OCI-LY1 (cell line): ENCODE data around the gene DNAI7.
A peak's percentile ranks its signal among the peaks of the same experiment; 100 is the strongest.

Experiments used
- H2AFZ ChIP-seq: fragments of 200-600 bp; sonication (generic), shearing (Covaris generic); 2 replicates; pipeline ENCODE4 v1.6.0; 2014; ENCODE audit warnings: antibody characterized with exemption, mild to moderate bottlenecking, low read length
- H3F3A ChIP-seq: fragments of 200-600 bp; sonication (generic), shearing (Covaris generic); 2 replicates; pipeline ENCODE4 v1.6.0; 2014; ENCODE audit warnings: mild to moderate bottlenecking, antibody characterized with exemption, low read length, moderate library complexity; ENCODE audit not compliant: insufficient read depth
- H3K27ac ChIP-seq: fragments of 200-600 bp; sonication (generic); 2 replicates; pipeline ENCODE4 v1.5.1; 2014; ENCODE audit warnings: low read length, mixed run types, mild to moderate bottlenecking, low read depth; ENCODE audit not compliant: poor library complexity, severe bottlenecking
- H3K27me3 ChIP-seq: fragments of 200-600 bp; sonication (generic); 2 replicates; pipeline ENCODE4 v1.6.0; 2014; ENCODE audit warnings: antibody characterized with exemption, mild to moderate bottlenecking, low read length, moderate library complexity; ENCODE audit not compliant: insufficient read depth
- H3K36me3 ChIP-seq: fragments of 200-600 bp; sonication (generic); 2 replicates; pipeline ENCODE4 v1.6.1; 2014; ENCODE audit warnings: mild to moderate bottlenecking, antibody characterized with exemption, low read length, moderate library complexity, mixed read lengths; ENCODE audit not compliant: insufficient read depth
- H3K4me1 ChIP-seq: fragments of 200-600 bp; sonication (generic); 2 replicates; pipeline ENCODE4 v1.5.1; 2014; ENCODE audit warnings: mild to moderate bottlenecking, low read length, moderate library complexity; ENCODE audit not compliant: insufficient read depth, severe bottlenecking
- H3K4me2 ChIP-seq: fragments of 200-600 bp; sonication (generic), shearing (Covaris generic); 2 replicates; pipeline ENCODE4 v1.6.1; 2014; ENCODE audit warnings: low read length
- H3K4me3 ChIP-seq: fragments of 200-600 bp; sonication (generic); 2 replicates; pipeline ENCODE4 v1.5.1; 2014; ENCODE audit warnings: low read length, low read depth, mild to moderate bottlenecking, mixed read lengths; ENCODE audit not compliant: poor library complexity, severe bottlenecking
- H3K79me2 ChIP-seq: fragments of 200-600 bp; shearing (Covaris generic); 2 replicates; pipeline ENCODE4 v1.6.1; 2016; ENCODE audit warnings: mixed run types, low read length, mixed read lengths; ENCODE audit not compliant: insufficient read depth
- H3K9ac ChIP-seq: fragments of 200-600 bp; sonication (generic), shearing (Covaris generic); 2 replicates; pipeline ENCODE4 v1.6.1; 2014; ENCODE audit warnings: mild to moderate bottlenecking, low read length, mixed read lengths
- H3K9me2 ChIP-seq: fragments of 200-600 bp; sonication (generic), shearing (Covaris generic); 2 replicates; pipeline ENCODE4 v1.6.1; 2014; ENCODE audit warnings: low read depth, mild to moderate bottlenecking, low read length, mixed read lengths
- H3K9me3 ChIP-seq: fragments of 200-600 bp; shearing (Covaris generic); 2 replicates; pipeline ENCODE4 v1.6.1; 2014; ENCODE audit warnings: low read length, mixed read lengths
- H4K20me1 ChIP-seq: fragments of 200-600 bp; sonication (generic), shearing (Covaris generic); 2 replicates; pipeline ENCODE4 v1.6.0; 2016; ENCODE audit warnings: mild to moderate bottlenecking, low read length; ENCODE audit not compliant: insufficient read depth
- CTCF ChIP-seq: fragments of 200-600 bp; sonication (generic), shearing (Covaris generic); IDR thresholded peaks from 2 replicates; pipeline ENCODE4 v1.5.1; 2017; ENCODE audit warnings: mild to moderate bottlenecking, antibody characterized with exemption, low read length, moderate library complexity, mixed read lengths
- EZH2 ChIP-seq: fragments of 200-600 bp; sonication (generic), shearing (Covaris generic); IDR thresholded peaks from 2 replicates; pipeline ENCODE4 v1.8.0; 2017; ENCODE audit warnings: borderline replicate concordance, mixed run types, mild to moderate bottlenecking, antibody characterized with exemption, low read length, moderate library complexity, mixed read lengths

Gene DNAI7

GRCh38 chr12:25156061-25156460, 38.9 kb downstream of the DNAI7 start:
- Histone ChIP-seq H3K4me1 (peaks cover 15% of the 10 kb centered on the region), H3K9me2 (no peaks in the 10 kb centered on the region), H3F3A (no peaks in the 10 kb centered on the region), H3K4me2 (no peak overlapping the region), H3K79me2 (no peaks in the 10 kb centered on the region), H3K9me3 (no peaks in the 10 kb centered on the region), H3K27me3 (no peaks in the 10 kb centered on the region), H3K27ac (no peak overlapping the region), H4K20me1 (no peaks in the 10 kb centered on the region), H3K4me3 (no peak overlapping the region), H3K9ac (no peak overlapping the region), H2AFZ (no peak overlapping the region), H3K36me3 (no peaks in the 10 kb centered on the region)
- TF ChIP-seq CTCF (no peak), EZH2 (no peak)

- Histone ChIP-seq H3K9me3 (no peaks in the 10 kb centered on the region), H3K27ac (no peak overlapping the region), H3K79me2 (no peaks in the 10 kb centered on the region), H2AFZ (peak overlapping the region; percentile 97), H3K36me3 (no peaks in the 10 kb centered on the region), H3K9me2 (no peaks in the 10 kb centered on the region), H3K4me2 (peak overlapping the region; percentile 49), H4K20me1 (no peaks in the 10 kb centered on the region), H3K9ac (peak overlapping the region; percentile 24; the same call in 1 of the 2 replicates), H3F3A (no peaks in the 10 kb centered on the region), H3K27me3 (no peaks in the 10 kb centered on the region), H3K4me3 (no peak overlapping the region), H3K4me1 (peaks cover 15% of the 10 kb centered on the region)
- peak; percentile 80 for TF ChIP-seq CTCF
- TF ChIP-seq EZH2, result no peak
Observed at GRCh38 chr12:25155022-25155576, 39.9 kb downstream of the DNAI7 start.

GRCh38 chr12:25152055-25152454, 42.9 kb downstream of the DNAI7 start:
- Histone ChIP-seq H3K27me3 (no peaks in the 10 kb centered on the region), H3K9me3 (no peaks in the 10 kb centered on the region), H4K20me1 (no peaks in the 10 kb centered on the region), H3K4me3 (no peak overlapping the region), H3K79me2 (no peaks in the 10 kb centered on the region), H3K4me1 (peaks cover 8% of the 10 kb centered on the region), H3K4me2 (no peak overlapping the region), H3K9ac (no peak overlapping the region), H3K9me2 (no peaks in the 10 kb centered on the region), H3F3A (no peaks in the 10 kb centered on the region), H3K36me3 (no peaks in the 10 kb centered on the region), H3K27ac (no peak overlapping the region), H2AFZ (no peak overlapping the region)
- no peak for TF ChIP-seq EZH2
- no peak for TF ChIP-seq CTCF
